Common myeloid progenitor, CD34-positive (primary cell): ENCODE measurements around the gene MEGF11.

Experiments used
- CTCF ChIA-PET: fragments of 350-600 bp; sonication (Branson Sonifier 250); formaldehyde crosslinking; loops from one replicate; lab custom pipeline; 2021; ENCODE audit warnings: antibody characterized with exemption; lab: Charles Lee
- POLR2A ChIA-PET: fragments of 350-600 bp; sonication (Branson Sonifier 250); formaldehyde crosslinking; loops from one replicate; lab custom pipeline; 2021; ENCODE audit warnings: antibody characterized with exemption; lab: Charles Lee
- DNase-seq, 3 donors: peaks; one replicate each; pipeline versions ENCODE4 v3.0.0 to v3.0.0-alpha.2; 2013
- H3K27ac ChIP-seq, 2 experiments: 1 replicate in 1 of 2; 2 replicates in 1 of 2; pipeline ENCODE4 v1.7.0; 2013; ENCODE audit warnings: inconsistent platforms in 2 of 2, low read length in 2 of 2, mild to moderate bottlenecking in 2 of 2, low read depth in 1 of 2, moderate library complexity in 1 of 2; ENCODE audit not compliant: severe bottlenecking in 2 of 2, insufficient read depth in 1 of 2, poor library complexity in 1 of 2
- H3K27me3 ChIP-seq, 5 experiments: replicated peaks in 2 of 5; 1 replicate in 3 of 5; 2 replicates in 2 of 5; pipeline versions ENCODE4 v1.6.1 to v1.7.0; 2013; ENCODE audit warnings: low read length in 4 of 5, mild to moderate bottlenecking in 2 of 5, moderate library complexity in 2 of 5, inconsistent platforms in 1 of 5; ENCODE audit not compliant: insufficient read depth in 5 of 5, control insufficient read depth in 4 of 5
- H3K36me3 ChIP-seq, 4 experiments: 1 replicate in 2 of 4; 2 replicates in 2 of 4; pipeline versions ENCODE4 v1.6.1 to v1.7.0; 2013; ENCODE audit warnings: low read length in 3 of 4, control low read depth in 1 of 4, mild to moderate bottlenecking in 1 of 4; ENCODE audit not compliant: control insufficient read depth in 4 of 4, insufficient read depth in 4 of 4
- H3K4me1 ChIP-seq, 4 experiments: 1 replicate in 3 of 4; 2 replicates in 1 of 4; pipeline versions ENCODE4 v1.6.1 to v1.7.1; 2013; ENCODE audit warnings: low read length in 3 of 4, mild to moderate bottlenecking in 3 of 4, control low read depth in 1 of 4, inconsistent platforms in 1 of 4, moderate library complexity in 1 of 4; ENCODE audit not compliant: control insufficient read depth in 4 of 4, insufficient read depth in 4 of 4; ENCODE audit errors: control extremely low read depth in 1 of 4
- H3K4me3 ChIP-seq, 7 experiments: 1 replicate in 4 of 7; 2 replicates in 3 of 7; pipeline versions ENCODE4 v1.5.1 to v1.7.0; 2013; ENCODE audit warnings: mild to moderate bottlenecking in 7 of 7, low read length in 6 of 7, moderate library complexity in 6 of 7, inconsistent platforms in 2 of 7, low read depth in 2 of 7, control low read depth in 1 of 7; ENCODE audit not compliant: insufficient read depth in 4 of 7, control insufficient read depth in 1 of 7; ENCODE audit errors: extremely low read depth in 1 of 7
- H3K9me3 ChIP-seq, 5 experiments: 1 replicate in 4 of 5; 2 replicates in 1 of 5; pipeline versions ENCODE4 v1.6.1 to v1.7.1; 2013; ENCODE audit warnings: low read length in 4 of 5, mild to moderate bottlenecking in 2 of 5, inconsistent platforms in 1 of 5, low read depth in 1 of 5, moderate library complexity in 1 of 5; ENCODE audit not compliant: control insufficient read depth in 4 of 5, insufficient read depth in 2 of 5; ENCODE audit errors: control extremely low read depth in 1 of 5
- WGBS: methylation state at CpG from one replicate; pipeline ENCODE4 v1.1.5; 2013; ENCODE audit not compliant: insufficient coverage; 5-methylcytosine and 5-hydroxymethylcytosine counted together

MEGF11 gene

GRCh38 chr15:65913631-65914199 is 339.8 kb downstream of the MEGF11 start:
- Histone ChIP-seq H3K27me3 (no peaks in the 10 kb centered on the region), H3K9me3 (no peaks in the 10 kb centered on the region), H3K4me1 (peaks cover 0 to 2% (median 0%) of the 10 kb centered on the region in 4 experiments), H3K27ac (no peak overlapping the region), H3K4me3 (no peak overlapping the region), H3K36me3 (peaks cover 0 to 22% (median 9%) of the 10 kb centered on the region in 4 experiments)
- CTCF ChIA-PET = no interaction called here
- WGBS = 98% methylated on average over 9 of the region's 13 CpGs
- no peak for DNase-seq
- POLR2A ChIA-PET = interaction anchor here (1.1 kb wide), 1 partner anchor 11 kb away, joined by 3 read pairs; no protein-coding TSS in a partner anchor

GRCh38 chr15:65912235-65912634 is 341.3 kb downstream of the MEGF11 start:
- 100% methylated on average over 1 of the region's 2 CpGs for WGBS
- Histone ChIP-seq H3K4me1 (peaks cover 0 to 2% (median 0%) of the 10 kb centered on the region in 4 experiments), H3K4me3 (no peak overlapping the region), H3K27ac (no peak overlapping the region), H3K27me3 (no peaks in the 10 kb centered on the region), H3K9me3 (no peaks in the 10 kb centered on the region), H3K36me3 (peaks cover 3 to 34% (median 12%) of the 10 kb centered on the region in 4 experiments)
- POLR2A ChIA-PET = no interaction called here
- CTCF ChIA-PET = no interaction called here
- no peak for DNase-seq

- 98% methylated on average over 4 of the region's 4 CpGs for WGBS
Measured at GRCh38 chr15:65910341-65910740, 343.2 kb downstream of the MEGF11 start.

GRCh38 chr15:65909831-65910230 is 343.7 kb downstream of the MEGF11 start:
- Histone ChIP-seq H3K9me3 (no peaks in the 10 kb centered on the region), H3K4me3 (no peak overlapping the region), H3K36me3 (peaks cover 3 to 52% (median 25%) of the 10 kb centered on the region in 4 experiments), H3K4me1 (peaks cover 0 to 2% (median 0%) of the 10 kb centered on the region in 4 experiments), H3K27me3 (no peaks in the 10 kb centered on the region), H3K27ac (no peak overlapping the region)
- POLR2A ChIA-PET = no interaction called here
- CTCF ChIA-PET = interaction anchor here (0.9 kb wide), 1 partner anchor 12 kb away, joined by 3 read pairs; no protein-coding TSS in a partner anchor
- no peak for DNase-seq
- 100% methylated on average over 3 of the region's 3 CpGs for WGBS

More at GRCh38 chr15:65910341-65910740, 343.2 kb downstream of the MEGF11 start:
- H3K4me1 ChIP-seq = peaks cover 0 to 2% (median 0%) of the 10 kb centered on the region in 4 experiments
- H3K36me3 ChIP-seq = peaks cover 3 to 47% (median 23%) of the 10 kb centered on the region in 4 experiments
- H3K4me3 ChIP-seq = no peak overlapping the region
- CTCF ChIA-PET = interaction anchor here (1.0 kb wide), 1 partner anchor 15 kb away, joined by 3 read pairs; no protein-coding TSS in a partner anchor
- H3K27ac ChIP-seq = no peak overlapping the region
- H3K27me3 ChIP-seq = no peaks in the 10 kb centered on the region
- no peaks in the 10 kb centered on the region for H3K9me3 ChIP-seq
- DNase-seq = no peak
- POLR2A ChIA-PET = no interaction called here

- DNase-seq = no peak
- Histone ChIP-seq H3K27me3 (no peaks in the 10 kb centered on the region), H3K4me1 (peaks cover 0 to 2% (median 0%) of the 10 kb centered on the region in 4 experiments), H3K4me3 (no peak overlapping the region), H3K27ac (no peak overlapping the region), H3K36me3 (peaks cover 3 to 58% (median 29%) of the 10 kb centered on the region in 4 experiments), H3K9me3 (no peaks in the 10 kb centered on the region)
- POLR2A ChIA-PET = no interaction called here
- 97% methylated on average over 4 of the region's 4 CpGs for WGBS
- CTCF ChIA-PET = interaction anchor here (0.9 kb wide), 1 partner anchor 11 kb away, joined by 3 read pairs; no protein-coding TSS in a partner anchor
Measured at GRCh38 chr15:65908876-65909275, 344.7 kb downstream of the MEGF11 start.

- no peak for DNase-seq
- Histone ChIP-seq H3K9me3 (no peaks in the 10 kb centered on the region), H3K36me3 (peaks cover 3 to 54% (median 34%) of the 10 kb centered on the region in 4 experiments), H3K4me3 (no peak overlapping the region), H3K27ac (no peak overlapping the region), H3K27me3 (no peaks in the 10 kb centered on the region), H3K4me1 (peaks cover 0 to 8% (median 4%) of the 10 kb centered on the region in 4 experiments)
- CTCF ChIA-PET = no interaction called here
- POLR2A ChIA-PET = no interaction called here
- WGBS = 97% methylated on average over 3 of the region's 3 CpGs
Measured at GRCh38 chr15:65907661-65908060, 345.9 kb downstream of the MEGF11 start.

GRCh38 chr15:65906396-65906795 is 347.2 kb downstream of the MEGF11 start:
- CTCF ChIA-PET = no interaction called here
- Histone ChIP-seq H3K27me3 (no peaks in the 10 kb centered on the region), H3K9me3 (no peaks in the 10 kb centered on the region), H3K27ac (no peak overlapping the region), H3K36me3 (peaks cover 0 to 54% (median 30%) of the 10 kb centered on the region in 4 experiments), H3K4me3 (no peak overlapping the region), H3K4me1 (peaks cover 2 to 18% (median 10%) of the 10 kb centered on the region in 4 experiments)
- POLR2A ChIA-PET = no interaction called here
- WGBS = 100% methylated on average over 1 of the region's 1 CpG
- DNase-seq = no peak
